Measurements from ENCODE around the gene CAP2. TPM values are rescaled to one million over a fixed set of nuclear protein-coding genes. Genes with fewer than 3 reads are reported as not detected.

CAP2 gene
- total and polyA plus RNA-seq, 9 donors: 2.0 to 21.7 (median 5.0) TPM

DNA sequence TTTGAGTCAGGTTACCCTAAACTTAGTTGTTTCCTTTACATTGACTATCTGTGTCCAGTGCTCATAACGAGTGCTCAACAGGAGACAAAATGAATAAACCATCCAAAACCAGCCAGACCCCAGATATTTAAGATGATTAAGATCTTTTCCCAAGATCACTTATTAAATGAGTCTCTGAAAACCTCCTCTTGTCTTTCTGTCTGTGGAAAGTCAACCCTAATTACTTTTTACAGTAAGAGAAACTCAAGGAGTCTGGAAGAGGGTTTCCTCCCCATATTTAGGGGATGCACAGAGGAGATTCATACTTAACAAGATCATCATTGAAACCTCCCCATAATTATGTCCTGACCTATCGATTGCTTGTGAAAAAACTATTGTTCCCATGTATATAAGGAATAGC is 84.0 kb downstream of the CAP2 start:
- Histone ChIP-seq H3K36me3 (no peaks in the 10 kb centered on the region), H3K4me3 (no peak overlapping the region), H3K27ac (no peak overlapping the region), H3K4me1 (ENCODE audit: insufficient read depth) (no peaks in the 10 kb centered on the region), H3K27me3 (no peaks in the 10 kb centered on the region), H3K9me3 (no peaks in the 10 kb centered on the region)
- TF ChIP-seq, protein P1, sequence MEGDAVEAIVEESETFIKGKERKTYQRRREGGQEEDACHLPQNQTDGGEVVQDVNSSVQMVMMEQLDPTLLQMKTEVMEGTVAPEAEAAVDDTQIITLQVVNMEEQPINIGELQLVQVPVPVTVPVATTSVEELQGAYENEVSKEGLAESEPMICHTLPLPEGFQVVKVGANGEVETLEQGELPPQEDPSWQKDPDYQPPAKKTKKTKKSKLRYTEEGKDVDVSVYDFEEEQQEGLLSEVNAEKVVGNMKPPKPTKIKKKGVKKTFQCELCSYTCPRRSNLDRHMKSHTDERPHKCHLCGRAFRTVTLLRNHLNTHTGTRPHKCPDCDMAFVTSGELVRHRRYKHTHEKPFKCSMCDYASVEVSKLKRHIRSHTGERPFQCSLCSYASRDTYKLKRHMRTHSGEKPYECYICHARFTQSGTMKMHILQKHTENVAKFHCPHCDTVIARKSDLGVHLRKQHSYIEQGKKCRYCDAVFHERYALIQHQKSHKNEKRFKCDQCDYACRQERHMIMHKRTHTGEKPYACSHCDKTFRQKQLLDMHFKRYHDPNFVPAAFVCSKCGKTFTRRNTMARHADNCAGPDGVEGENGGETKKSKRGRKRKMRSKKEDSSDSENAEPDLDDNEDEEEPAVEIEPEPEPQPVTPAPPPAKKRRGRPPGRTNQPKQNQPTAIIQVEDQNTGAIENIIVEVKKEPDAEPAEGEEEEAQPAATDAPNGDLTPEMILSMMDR (IDR thresholded peaks at IDR 0.05): no peak
- TF ChIP-seq POLR2A (IDR thresholded peaks at IDR 0.05) (no peak), EP300 (IDR thresholded peaks at IDR 0.05) (no peak)
- intact Hi-C loops (cut with DNase I): no loop called here
- 89 to 95% (median 92%) methylated on average over 2 of the region's 2 CpGs for WGBS, 3 donors
- DNase-seq: no peak

DNA sequence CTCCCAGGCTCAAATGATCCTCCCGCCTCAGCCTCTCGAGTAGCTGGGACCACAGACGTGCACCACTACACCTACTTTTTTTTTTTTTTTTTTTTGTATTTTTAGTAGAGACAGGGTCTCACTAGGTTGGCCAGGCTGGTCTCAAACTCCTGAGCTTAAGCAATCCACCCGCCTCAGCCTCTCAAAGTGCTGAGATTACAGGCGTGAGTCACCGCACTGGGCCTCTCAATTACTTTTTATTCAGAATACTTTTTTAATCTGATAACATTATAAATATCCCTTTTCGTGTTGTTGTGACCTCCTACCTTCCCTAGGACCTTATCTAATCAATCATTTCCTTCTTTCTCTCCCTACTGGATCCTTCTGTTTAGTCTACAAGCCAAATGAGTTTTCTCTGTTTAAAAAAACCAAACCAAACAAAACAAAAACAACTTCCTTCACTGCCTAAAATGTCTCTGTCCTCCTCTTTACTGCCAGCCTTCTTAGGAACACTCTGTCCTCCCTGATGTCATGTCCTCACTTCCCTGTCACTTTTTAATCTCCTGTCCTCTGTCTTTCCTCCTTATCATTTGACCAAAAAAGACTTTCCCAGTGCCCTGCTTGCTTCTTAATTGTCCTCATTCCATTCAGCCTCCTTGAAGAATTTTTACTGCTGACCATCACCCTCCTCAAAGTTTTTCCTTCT is 85.0 kb downstream of the CAP2 start:
- WGBS, 3 donors: 81 to 84% (median 81%) methylated on average over 7 of the region's 7 CpGs
- Histone ChIP-seq H3K9me3 (no peaks in the 10 kb centered on the region), H3K4me1 (ENCODE audit: insufficient read depth) (no peaks in the 10 kb centered on the region), H3K27ac (no peak overlapping the region), H3K27me3 (no peaks in the 10 kb centered on the region), H3K36me3 (no peaks in the 10 kb centered on the region), H3K4me3 (no peak overlapping the region)
- no peak for DNase-seq
- TF ChIP-seq, protein P1 (IDR thresholded peaks at IDR 0.05): no peak
- TF ChIP-seq EP300 (IDR thresholded peaks at IDR 0.05) (no peak), POLR2A (IDR thresholded peaks at IDR 0.05) (no peak)
- intact Hi-C loops (cut with DNase I): no loop called here

DNA sequence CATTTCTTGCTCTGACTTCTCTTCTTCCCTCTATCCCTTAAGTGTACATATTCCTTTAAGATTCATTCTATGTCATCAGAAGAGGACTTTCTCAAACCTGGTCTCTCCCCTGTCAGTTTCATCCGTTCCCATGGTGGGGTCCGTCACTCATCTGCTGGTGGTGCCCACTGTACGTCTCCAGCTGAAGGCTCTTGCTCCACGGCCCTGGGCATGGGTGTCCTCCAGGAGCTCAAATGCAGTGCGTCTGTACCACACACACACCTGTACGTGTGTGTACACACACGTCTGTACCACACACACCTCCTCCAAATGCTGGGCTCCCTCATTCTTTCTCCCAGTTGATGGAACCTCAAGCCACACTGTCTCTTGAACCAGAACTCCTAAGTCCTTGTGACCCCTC is 85.6 kb downstream of the CAP2 start:
- TF ChIP-seq, protein P1 (IDR thresholded peaks at IDR 0.05): no peak
- TF ChIP-seq POLR2A (IDR thresholded peaks at IDR 0.05) (no peak), EP300 (IDR thresholded peaks at IDR 0.05) (no peak)
- intact Hi-C loops (cut with DNase I): no loop called here
- Histone ChIP-seq H3K27me3 (no peaks in the 10 kb centered on the region), H3K36me3 (no peaks in the 10 kb centered on the region), H3K27ac (no peak overlapping the region), H3K4me1 (ENCODE audit: insufficient read depth) (no peaks in the 10 kb centered on the region), H3K4me3 (no peak overlapping the region), H3K9me3 (no peaks in the 10 kb centered on the region)
- DNase-seq: no peak
- 87 to 96% (median 89%) methylated on average over 7 of the region's 7 CpGs for WGBS, 3 donors

- intact Hi-C loops (cut with DNase I): no loop called here
- no peaks in the 10 kb centered on the region for H3K27me3 ChIP-seq
- WGBS, 3 donors: 99% methylated on average over 4 of the region's 4 CpGs
Measured at GRCh38 chr6:17480476-17480875, 87.1 kb downstream of the CAP2 start.

More at GRCh38 chr6:17480476-17480875, 87.1 kb downstream of the CAP2 start:
- no peak for DNase-seq
- no peaks in the 10 kb centered on the region for H3K36me3 ChIP-seq
- no peaks in the 10 kb centered on the region for H3K9me3 ChIP-seq
- TF ChIP-seq EP300 (IDR thresholded peaks at IDR 0.05) (no peak), POLR2A (IDR thresholded peaks at IDR 0.05) (no peak)
- TF ChIP-seq, protein P1 (IDR thresholded peaks at IDR 0.05): no peak
- no peaks in the 10 kb centered on the region for H3K4me1 ChIP-seq (ENCODE audit: insufficient read depth)
- H3K4me3 ChIP-seq: no peak overlapping the region
- H3K27ac ChIP-seq: no peak overlapping the region
